Forelimb muscle (tissue), 1 donor: Measurements from ENCODE around the gene NR2F2. TPM values are rescaled to one million over a fixed set of nuclear protein-coding genes. Genes with fewer than 3 reads are reported as not detected.

Experiments
- DNase-seq: peaks from one replicate; pipeline ENCODE4 v3.0.0-alpha.2; 2013; ENCODE audit warnings: low read depth
- polyA plus RNA-seq: library from polyadenylated mRNA; unstranded; fragments of 120-200 nt; gene quantifications from one replicate; pipeline ENCODE4 v1.2.1, GENCODE V29; 2013; ENCODE audit not compliant: insufficient read length

Gene NR2F2
- polyA plus RNA-seq, 1 donor: 39.0 TPM

DNA sequence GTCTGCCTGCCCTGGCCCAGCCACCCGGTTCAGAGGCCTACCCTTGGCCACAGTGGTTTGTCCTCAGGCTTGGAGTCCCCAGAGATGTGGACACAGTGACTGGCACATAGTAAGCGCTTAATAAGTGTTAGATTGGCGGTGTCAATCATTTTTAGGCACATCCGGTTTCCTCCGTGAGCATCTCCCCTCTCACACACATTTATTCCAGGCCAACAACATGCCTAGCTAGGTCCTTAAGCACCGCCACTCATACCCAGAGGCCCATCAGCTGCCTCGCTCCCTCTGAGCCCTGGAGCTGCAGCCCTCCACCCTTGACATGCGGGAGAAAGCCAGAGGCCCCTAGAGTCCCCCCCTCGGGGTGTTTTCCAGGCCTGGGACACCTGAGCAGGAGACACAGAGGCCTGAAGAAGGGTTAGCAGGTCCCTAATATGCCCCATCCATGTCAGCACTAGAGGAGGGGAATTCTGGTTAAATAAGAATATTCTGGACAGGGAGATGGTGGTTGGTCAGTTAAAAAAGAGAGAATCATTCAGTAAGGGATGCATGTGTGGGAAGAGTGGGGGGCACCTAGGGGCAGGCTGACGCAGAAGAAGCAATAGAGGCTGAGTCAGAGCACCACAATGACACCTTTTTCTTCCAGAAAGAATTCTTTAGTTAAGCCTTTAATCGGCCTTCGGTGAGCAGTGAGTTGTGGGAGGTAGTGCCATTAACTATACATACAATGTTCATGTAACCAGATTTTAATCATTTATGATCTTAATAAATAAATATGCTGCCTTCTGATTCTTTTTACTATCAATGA, 22.3 kb downstream of the NR2F2 start:
- DNase-seq: no peak

DNA sequence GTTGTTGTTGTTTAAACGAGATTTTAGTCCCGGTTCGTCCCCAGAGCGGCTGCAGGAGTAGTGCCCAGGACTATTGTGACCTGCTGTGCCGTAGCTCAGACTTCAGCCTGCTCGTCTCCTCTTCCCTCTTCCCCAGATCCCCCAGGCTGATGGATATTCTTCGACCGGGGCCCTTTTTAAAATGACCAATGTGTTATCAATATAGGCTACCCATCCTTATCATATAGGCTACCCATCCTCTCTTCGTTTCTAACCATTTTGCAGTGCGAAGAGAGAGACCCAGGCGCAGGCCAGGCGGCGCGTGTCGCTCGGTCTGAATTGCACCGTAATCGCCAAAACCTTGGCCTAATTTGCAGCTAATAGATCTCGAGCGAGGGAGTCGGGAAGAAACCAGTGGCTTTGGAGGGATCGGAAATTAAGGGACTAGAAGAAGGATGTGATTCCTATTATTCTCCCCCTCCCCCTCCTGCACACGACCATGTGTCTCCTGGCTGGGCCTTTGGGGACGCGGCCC, 23.0 kb downstream of the NR2F2 start:
- no peak for DNase-seq

DNA sequence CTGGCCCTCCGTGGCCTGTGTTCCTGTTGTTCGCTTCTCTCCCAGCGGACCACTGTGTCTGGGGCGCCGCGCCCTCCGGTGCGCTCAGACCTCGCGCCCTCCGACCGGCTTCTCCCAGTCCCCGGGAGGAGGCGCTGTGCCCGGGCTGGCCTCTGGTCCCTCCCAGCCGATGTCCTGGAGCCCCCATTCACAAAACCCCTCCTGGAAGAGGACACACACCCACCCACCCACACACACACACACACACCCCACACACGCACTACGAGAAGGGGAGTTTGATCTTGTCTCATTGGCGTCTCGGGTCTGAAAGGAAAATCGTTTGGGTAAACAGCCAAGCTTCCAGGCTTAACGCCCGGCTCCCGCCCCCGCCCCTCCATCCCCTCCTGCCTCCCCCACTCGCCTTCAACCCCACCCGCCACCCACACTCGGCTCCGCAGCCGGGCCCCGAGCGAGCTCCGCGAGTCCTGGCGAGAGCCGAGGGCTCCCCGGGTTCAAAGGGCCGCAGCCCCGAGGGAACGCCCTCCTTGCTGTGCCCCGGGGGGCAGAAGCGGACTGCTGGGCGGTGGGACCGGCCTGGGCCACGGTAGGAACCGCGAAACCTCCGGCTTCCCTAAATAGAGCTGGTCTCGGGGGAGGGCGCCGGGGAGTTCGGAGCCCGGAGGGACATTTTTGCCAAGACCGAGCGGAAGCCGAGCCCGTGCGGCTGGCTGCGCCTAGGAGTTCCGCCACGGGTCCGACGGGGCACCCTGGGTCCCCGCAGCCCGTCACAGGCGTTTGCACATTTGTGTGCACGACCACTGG, 23.6 kb downstream of the NR2F2 start:
- DNase-seq: no peak

DNA sequence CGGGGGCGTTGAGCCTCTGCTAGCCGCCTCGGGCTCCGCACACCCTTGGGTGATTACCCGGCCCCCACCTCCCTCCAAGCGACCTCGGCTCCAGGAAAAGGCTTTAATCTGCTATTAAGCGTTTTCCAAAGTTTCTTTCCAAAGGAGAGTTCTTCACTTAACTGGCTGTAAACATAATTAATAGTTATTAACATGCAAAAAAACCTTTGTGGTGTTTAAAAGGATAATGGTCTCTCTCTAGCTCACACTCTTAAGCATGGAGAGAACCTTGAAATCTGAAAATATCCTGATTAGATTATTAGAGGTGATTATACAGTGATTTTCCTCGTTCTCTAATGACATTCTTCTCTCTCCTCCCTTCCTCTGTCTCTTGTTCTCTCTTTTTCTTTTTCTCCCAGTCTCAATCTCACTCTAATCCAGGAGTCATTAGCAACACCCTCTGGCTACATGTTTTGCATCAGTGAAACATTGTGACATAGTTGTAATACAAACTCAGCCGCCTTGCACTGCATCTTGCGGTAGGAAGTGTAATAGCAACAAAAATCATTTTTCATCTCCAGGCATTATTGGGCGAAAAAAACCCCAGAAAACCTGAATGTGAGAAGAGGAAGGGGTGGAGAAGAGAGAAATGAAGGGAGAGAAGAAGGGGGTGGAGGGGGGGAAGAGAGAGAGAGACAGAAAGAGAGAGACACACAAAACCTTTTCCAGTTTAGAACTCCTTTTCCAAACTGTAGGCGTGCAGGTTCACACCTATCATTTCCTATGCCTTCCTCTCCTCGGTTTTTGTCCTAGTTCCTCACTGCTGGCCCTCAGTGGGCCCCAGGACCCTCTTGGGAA, 24.4 kb downstream of the NR2F2 start:
- DNase-seq: no peak

DNA sequence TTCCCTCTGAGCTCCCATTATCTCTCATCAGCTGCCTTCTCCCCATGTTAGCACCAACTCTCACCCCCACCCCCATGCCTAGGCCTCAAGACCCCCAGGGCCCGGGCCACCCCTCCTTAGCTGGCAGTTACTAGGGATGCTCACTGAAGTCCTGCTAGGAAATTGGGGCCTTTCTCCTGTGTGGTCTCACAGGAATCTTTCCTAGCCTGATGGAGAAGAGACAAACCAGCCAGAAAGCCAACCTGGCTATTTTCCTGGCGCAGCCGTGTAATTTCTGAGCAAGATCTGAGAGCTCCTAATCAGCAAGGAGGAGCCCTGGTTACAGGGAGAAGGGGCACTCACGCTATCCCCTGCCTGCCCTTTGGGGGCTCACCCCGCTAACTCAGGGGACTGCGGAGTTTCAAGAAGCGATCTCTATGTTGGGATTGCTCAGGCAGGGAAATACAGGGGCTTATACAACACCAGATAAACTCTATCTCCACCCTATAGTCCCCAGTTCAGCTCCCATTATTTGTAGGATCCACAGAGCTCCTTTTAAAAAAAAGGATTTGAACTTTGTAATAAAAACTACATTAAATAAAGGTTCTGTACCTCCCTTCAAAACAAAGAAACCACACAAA, 25.2 kb downstream of the NR2F2 start:
- no peak for DNase-seq

DNA sequence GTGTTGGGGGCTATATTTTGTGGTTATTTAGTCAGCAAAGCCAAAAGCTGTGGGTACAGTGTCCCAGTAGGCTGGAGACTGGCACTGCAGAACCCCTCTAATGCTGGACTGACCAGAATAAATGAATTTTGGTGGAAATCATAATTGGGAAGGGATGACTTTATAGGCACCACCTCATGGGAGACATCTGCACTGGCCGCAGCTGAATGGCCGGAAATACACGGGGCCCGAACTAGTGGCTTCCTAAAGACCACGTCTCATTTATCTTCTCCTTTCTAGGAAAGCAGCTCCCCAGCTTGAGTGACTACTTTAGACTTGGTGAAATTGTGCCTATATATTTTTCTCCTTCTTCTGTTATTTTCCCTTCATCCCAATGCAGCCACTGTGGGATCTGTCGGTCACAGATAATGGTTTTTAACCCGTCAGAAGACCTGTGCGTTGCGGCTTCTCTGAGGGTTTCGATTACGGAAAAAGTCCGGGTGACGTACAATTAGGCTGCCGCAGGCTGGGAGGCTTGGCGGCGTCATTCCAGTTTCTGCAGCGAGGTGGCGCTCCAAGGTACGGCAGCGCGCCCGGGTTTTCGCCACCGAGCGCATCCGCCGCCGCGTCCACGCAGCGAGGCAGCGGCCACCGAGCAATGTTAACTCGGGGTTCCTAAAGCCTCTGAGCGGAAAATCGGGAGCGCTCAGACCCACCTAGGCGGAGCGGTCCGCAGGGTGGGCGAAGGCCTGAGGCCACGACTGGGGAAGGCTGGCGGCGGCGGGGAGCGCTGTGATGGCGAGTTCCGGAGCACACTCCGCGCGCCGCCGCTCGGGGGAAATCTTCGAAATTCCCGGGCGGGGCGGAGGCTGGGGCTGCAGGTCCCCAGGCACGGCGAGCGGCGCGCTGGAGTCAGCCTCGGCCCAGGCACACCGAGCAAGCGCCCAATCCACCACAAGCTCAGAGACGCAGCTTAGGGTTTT, 26.3 kb downstream of the NR2F2 start:
- DNase-seq: no peak

DNA sequence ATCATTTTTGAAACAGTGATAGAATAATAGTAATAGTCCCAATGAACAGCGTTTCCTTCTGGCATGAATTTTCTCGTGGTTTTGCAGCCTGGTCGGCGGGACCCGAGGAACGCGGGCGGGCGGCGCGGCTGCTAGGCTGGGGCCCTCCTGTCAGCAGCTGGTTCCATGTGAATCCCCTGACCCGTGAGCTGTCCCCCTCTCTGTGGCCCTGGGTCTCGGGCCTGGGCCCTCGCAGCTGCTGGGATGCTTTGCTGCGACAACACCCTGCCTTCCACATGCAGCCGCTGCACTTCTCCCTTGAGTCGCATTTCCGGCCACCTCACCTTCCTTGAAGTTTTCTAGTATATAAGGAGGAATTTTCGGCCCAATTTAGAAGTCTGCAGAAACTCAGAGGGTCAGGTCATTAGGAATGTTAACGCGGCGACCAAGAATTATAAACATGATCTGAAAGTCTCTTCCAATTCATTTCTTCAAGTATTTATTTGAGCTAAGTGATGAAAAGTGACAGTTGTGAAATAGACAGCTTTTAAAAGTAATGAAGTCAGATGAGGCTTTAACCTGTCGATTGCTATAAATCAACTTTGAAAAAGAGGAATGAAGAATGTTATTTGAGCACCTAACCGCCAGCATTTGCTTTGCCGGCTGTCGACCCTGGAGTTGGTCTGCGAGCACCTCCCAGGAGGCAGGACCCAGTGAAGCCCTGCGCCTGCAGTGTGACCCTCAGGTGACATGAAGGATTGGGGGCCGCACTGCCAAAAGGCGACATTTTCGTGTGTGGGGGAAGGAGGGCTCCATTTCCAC, 27.7 kb downstream of the NR2F2 start:
- DNase-seq: no peak

DNA sequence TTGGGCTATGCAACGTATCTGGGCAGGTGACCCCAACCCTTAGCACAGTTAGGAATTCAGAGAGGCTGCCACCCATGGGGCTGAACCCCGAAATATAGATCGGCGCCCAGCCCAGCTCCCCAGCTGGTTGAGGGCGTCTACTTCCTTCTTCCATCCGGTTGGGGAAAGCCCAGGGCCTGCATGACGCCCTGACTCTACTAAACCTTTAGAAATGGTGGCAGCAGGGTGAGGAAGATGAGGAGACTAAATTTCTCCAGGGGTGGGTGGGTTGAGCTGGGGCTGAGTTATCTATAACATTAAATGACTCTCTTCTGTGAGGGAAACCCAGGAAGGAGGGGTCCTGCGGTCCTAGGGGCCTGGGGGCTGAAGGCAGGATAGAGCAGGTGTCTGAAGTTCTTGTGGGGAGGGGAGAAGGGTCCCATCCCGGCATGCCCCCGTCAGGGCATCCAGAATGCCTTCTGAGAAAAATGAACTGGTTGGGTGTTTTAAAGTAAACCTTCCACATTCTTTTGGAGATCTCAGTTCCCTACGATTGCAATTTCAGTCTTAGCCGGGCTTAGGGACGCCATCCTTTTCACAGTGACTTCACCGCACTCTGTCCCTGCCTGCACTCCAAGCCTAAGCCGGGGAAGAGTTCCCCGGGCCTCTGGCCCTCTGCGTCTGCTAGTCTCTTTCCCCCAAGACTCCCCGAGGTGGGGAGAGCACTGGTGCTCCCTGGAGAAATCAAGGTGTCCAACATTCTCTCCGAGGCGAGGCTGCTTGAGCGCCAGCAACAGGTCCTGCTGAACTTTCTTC, 28.5 kb downstream of the NR2F2 start:
- no peak for DNase-seq

DNA sequence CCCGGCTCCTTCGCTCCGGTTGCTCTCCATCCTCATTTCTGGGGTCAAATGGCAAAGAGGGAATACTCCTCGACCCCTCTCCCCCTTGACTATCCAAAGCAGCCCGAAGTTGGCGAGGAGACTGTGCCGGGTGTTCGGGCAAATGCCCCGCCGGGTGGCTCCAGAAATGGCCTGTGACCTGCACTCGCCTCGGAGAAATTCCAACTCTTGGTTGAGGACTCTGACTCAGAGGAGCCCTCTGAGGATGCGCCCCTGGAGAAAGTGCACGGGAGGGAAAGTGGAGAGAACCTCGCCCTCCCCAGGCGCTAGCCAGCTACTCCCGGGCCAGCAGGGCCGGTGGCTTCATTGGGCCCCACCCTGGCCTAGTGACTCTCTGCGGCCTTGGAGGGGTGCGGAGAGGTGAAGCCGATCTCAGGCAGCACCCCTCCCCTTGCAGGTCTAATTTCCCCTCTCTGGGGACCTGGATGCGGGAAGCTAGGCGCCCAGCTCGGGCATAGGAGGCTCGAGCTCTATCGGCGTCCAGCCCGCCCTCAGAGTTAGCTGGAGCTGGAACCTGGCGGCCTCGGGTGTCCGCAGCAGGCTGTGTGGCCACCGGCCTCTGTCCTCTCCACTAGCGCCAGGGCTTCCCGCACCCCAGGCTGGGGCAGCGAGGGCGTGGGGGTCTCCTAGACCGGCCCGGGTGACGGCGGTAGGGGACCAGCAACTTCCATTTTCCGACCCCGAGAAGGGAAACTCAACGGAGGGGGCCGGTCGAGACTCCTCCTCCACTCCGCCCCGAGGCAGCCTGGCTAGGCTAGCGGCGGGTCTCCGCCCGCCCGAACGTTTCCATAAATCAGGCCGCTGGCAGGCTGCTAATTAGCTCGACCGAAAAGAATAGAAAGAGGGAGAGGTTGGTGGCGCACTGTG, 29.4 kb downstream of the NR2F2 start:
- DNase-seq: no peak

DNA sequence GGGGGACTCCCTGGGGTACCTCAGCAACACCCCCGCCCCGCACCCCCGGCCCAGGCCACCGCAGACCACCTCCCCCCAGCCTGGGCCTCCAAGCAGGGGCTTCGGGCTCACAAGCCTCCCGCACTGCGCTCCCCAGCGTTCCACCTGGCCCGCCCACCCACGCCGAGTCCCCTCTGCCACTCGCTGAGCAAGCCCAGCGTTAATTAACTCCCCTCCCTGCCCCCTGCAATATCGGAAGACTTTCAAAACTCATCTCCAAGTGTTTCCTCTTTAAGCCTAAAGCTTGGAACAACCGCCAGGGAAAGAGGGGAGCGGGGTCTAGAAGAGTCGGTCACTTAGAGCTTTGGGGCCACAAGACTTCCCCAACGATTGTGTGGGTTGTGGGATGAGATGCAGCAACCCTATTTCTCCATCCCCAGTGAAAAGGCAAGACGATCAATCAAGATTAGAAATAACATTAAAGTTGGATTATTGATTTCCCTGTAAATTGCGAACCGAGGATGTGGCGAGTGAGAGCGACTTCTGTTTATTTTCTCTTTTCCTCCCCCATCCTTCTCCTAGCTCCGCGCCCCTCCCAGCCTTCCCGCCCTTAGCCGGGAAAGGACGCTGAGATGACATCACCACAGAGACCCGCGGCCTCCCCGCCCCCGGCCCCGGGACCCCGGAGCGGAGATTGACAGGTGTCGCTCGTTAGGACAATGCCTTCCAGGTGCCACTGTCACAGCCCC, 30.2 kb downstream of the NR2F2 start:
- no peak for DNase-seq

DNA sequence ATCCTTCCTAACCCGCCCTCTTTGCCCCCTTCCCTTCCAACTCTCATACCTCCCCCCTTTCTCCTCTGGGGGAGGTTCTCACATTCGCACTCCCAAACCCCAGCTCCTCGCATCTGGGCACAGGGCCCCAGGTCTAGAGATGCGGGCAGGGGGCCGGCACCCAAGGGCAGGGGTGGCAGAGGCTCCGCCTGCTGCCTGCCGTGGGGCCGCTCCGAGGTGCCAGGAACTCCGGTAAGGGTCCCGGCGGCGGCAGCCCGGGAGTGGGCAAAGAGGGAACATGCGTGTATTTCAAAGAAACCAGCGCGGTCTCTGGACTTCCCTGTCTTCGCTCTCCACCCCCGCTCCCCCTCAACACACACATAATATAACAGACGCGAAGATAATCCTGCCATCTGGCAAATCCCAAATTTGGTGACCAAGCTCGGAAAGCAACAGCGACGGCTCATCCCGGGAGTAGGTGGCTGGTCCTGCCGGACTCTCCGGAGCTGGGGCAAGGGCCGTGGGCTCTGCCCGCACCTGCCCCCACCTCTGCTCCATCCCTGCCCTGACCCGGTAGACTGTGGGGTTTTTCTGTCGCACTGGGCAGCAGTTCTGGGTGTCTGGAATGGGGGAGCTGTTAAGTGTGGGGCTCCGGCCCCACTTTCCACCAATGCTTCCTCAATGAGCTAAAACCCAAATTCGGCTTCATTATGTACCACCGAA, 31.0 kb downstream of the NR2F2 start:
- DNase-seq: no peak

DNA sequence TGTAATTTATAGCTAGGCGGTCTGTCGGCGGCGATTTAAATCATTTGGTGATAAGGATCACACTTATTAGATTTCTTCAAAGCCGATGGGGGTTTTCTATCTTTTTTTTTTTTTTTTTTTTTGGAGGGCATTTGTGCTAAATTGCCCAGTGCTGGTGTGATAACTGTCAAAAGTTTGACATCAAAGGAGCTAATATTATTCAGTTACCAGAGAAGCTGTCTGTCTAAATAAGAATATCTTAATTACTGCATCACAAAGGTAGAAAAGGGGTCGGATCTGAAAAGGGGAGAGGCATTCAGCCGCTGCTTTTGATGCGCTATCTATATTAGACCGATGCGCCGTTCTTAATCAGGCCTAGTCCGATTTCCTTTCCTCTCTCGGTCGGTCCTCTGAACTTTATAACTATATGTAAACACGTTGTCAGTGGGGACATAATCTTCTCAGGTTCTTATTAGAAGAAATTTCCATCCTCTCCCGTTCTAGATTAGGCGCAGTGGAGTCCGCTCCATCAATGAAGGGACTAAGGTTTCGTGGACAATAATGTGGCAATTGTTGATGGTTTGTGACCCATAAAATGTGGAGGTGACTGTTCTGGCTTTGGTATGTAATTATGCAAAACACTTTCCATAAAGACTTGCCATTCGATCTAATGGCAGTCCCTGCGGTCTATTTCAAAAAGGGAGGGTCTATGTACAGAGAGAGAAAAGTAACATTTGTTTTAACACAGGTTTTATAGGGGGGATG, 31.7 kb downstream of the NR2F2 start:
- DNase-seq: no peak

DNA sequence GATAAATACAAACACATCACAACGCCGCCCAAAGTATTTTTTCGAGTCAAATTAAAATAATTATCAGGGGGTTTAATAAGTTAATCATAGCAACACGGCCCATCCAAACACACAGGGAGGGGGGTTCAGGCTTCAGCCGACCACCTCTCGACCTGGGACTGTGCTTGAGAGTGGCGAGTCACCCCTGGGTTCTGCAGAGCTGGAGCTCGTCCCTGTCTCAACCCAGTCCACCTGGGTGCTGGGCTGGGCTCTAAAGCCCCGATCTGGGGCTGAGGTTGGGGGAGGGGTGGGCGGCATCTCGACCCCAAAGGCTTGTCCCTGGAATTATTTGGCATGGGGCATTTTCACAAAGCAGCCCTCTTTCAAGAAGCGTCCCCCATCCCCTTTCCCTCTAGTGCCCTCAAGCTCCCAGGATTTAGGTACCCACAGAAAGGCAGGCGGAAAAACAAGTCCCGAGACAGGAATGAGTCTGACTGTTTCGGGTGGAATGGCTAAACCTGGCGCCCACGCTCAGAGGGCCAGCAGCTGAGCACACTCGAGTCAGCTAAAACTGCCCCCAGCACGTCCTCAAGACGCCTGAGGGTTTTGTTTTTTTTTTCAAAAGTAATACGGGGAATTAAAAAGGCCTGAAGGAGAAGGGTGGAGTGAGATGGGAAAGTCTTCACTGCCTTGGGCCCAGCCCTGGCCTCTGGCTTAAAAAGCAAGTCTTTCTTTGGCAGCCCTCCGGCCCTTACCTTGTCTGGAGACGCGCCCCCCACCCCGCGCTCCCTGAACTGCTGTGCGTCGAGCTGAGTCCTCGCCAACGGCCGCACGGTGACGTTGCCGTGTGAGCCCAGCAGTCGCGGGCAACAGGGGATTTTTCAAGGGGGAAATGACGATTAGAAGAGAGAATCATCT, 32.5 kb downstream of the NR2F2 start:
- no peak for DNase-seq

DNA sequence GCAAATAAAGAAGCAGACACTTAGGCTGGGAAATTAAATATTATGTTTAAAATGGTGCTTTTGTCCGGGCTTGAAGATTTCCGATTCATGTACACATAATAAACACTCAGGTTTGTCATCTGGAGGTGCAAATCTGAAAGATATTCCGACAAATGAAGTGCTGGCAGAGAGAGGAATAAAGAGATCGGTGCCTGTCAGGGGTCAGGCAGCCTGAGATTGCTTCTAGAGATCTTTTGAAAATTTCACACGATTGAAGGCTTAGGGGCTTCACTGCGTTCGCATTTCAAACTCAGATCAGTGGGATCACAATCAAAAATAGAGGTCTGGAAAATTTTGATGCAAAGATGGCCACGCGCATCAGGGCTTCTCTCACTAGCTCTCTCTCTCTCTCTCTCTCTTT, 33.2 kb downstream of the NR2F2 start:
- no peak for DNase-seq
